ENCODE results near the gene CROT.

Gene CROT

GRCh38 chr7:87342231-87342630 lies 3.2 kb upstream of the CROT start:
- DNase-seq, result no peak

GRCh38 chr7:87344446-87344845 lies 1.0 kb upstream of the CROT start:
- DNase-seq, result no peak

GRCh38 chr7:87345962-87346371 lies 503 bp downstream of the CROT start:
- DNase-seq, result no peak

DNA sequence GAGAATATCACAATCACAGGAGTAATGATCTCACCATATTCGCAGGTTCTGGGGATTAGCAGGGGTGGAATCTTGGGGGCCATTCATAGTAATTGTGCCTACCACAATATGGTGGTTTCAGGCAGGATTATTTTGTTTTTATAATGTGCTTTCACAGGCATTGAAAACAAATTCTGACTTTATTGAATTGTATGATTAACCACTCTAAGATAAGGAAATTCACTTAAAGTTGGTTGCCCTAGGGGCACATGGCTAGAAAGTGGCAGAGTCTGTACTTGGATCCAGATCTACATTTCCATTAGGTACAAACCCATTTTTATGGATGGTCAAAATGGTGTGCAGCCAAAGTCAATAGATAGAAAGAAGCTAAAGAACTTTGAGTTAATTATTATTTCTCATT lies 1.7 kb downstream of the CROT start:
- no peak for DNase-seq

DNA sequence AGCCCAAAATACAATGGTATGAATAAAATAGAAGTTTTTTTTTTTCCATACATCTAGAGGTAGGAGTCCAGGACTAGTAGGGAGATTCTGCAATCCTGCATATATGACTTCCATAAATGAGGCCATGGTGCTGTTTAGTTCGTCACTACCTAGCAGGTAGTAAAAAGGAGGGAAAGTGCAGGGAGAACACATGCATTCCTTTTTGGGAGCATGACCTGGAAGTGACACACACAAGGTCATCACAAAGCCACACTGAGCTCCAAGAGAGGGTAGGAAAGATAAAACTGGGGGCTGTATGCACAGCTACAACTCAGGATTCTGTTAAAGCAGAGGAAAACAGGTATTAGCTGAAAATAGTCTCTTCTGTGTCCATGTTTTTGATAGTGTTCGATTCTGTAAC lies 2.2 kb downstream of the CROT start:
- no peak for DNase-seq

DNA sequence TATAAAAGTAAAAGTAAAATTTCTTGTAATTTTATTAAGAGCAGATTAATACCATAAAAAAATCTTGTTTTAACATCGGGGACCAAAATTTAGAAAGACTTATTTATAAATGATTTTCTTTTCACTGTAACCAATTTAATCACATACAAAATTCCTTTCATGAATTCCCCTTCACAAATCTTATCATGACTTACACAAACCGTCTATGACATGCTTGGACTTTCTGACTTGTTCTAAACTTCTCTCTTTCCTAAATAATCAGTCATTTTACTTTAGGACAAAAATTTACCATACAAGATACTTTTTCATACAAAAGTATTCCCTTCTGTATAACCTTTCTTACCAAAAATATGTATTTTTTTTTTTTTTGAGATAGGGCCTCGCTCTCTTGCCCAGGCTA lies 9.3 kb downstream of the CROT start:
- DNase-seq, result no peak

DNA sequence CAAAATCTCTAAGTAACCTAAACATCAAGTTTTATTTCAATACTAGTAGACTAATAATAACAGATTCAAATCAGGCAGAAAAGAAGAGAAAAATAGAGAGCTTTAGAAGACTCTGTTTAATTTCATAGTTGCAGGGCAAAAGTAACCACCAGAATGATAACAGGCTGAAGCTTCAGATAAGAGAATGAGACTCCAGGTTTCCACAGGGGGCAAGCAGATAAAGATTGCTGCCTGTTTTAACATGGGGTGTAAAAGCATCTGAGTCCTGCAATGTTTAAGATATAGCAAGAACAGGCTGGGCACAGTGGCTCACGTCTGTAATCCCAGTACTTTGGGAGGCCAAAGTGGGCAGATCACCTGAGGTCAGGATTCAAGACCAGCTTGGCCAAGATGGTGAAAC lies 11.0 kb downstream of the CROT start:
- no peak for DNase-seq

DNA sequence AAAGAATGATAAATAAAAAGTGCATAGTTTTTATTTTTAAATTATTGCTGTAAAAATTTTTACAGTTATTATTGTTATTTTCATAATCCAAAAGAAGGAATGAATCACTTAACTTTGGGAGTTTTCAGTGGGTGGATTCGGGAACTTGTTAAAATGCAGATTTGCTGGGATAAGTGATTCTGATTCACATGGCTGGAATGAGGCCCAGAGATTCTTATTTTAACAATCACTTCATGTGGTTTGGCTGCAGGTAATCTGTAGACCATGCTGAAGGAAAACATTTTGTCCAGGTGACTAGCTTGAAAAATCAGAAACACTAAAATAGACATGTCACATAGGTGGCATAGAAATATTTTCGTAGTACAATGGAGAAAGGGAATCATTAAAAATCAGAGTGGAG lies 13.9 kb downstream of the CROT start:
- no peak for DNase-seq

GRCh38 chr7:87361320-87361719 lies 15.9 kb downstream of the CROT start:
- no peak for DNase-seq

- no peak for DNase-seq
These were observed 17.9 kb downstream of the CROT start for GRCh38 chr7:87363342-87363741.

DNA sequence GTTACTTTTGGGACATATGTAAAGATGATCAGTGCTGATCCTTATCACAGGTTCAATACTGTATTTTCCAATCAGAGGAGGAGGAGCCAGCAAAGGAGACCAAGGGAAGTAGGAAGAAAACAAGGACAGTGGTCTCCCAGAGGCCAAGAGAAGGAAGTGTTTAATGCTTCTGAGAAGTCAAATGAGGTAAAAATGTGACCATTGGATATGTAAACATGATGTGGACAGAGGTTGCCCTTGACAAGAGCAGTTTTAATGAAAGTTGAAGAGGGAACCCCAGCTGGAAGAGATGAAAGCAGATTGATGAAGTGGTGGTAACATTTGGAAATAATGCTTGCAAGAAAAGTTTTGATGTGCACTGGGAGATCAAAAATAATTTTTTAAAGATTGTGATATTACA lies 18.8 kb downstream of the CROT start:
- DNase-seq, result no peak

DNA sequence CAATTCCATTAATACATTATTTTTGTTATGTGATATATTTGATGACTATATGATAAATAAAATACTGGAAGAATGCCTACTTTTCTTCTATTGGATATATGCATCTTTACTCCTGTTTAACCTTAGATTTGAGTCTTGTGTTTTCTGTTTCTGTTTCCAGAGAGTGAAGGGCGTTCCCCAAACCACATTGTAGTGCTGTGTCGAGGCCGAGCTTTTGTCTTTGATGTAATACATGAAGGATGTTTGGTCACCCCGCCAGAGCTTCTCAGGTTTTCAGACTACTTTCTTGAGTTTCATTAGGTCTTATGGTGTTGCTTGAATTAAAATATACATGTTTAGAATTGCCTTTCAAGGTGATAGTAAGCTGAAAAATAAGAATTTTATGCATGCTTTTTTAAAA lies 23.8 kb downstream of the CROT start:
- DNase-seq, result no peak

GRCh38 chr7:87370660-87371180 lies 25.3 kb downstream of the CROT start:
- no peak for DNase-seq

DNA sequence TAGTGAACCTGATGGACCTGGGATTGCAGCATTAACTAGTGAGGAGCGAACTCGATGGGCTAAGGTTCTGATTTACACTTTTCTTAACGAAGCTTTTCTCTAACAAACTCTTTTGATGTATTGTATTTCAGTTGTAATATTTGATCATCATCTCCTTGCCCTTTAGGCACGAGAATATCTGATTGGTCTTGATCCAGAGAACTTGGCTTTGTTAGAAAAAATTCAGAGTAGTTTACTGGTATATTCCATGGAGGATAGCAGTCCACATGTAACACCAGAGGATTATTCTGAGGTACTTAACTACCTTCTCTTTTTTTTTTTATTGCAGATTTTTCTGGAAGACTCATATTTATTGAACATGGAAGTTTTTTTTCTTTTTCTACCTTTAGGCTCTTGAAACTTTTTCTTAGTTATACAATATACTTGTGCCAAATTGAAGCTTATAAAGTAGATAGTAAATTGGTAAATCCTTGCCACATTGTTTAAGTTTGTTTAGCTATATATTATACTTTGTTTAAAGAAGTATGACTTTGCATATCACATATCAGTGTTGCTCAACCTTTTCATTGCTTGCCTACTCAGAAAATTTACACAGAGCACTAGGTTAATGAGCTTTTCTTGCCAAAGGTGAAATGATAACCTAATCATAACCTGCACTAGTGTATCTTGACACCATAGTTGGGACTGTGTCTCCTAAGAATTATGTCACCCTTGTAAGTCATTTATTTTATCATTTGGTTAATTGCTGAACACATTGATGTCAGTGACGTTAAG lies 30.4 kb downstream of the CROT start:
- no peak for DNase-seq

DNA sequence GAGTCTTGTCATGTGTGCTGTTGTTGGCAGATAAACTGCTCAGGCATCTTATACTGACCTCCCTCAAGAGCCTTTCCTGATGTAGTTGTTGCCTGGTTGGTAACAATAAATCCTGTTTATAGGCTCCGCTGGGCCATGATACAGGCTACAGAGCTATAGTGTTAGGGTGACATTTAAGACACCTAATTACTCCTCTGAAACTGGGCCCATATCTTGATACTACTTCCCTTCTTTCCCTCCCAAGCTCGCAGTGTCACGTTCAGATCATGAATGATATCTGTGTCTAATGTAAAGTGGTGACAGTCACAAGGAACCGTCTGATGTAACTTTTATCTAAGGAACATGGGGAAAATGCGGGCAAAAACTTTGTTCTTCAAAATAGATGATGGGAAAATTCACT lies 35.4 kb downstream of the CROT start:
- DNase-seq, result no peak

DNA sequence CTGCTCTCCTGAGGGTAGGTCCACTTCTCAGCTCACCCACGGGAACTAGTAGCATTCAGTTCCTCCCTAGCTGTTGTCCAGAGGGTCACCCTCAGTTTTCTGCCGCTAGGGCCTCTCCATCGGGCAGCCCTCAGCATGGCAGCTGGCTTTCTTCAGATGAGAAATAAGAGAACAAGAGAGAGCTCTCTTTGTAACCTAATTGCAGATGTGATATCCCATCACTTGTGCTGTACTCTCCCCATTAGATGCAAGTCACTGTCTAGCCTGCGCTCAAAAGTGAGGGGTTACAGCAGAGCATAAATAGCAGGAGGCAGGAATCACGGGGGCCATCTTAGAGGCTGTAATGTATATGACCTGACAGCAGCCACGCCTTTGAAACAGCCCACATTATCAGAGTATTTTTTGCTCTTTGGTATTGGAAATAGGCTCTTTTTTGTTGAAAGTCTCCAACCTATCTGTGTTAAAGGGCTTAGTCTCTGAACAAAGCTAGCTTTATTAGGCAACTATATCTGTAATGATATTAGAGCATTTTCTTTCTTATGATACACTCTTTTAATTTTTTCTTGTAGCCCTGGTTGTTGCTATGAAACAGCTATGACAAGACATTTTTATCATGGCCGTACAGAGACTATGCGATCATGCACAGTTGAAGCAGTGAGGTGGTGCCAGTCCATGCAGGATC lies 45.7 kb downstream of the CROT start:
- no peak for DNase-seq

- DNase-seq, result no peak
These were observed 50.1 kb downstream of the CROT start for GRCh38 chr7:87395442-87396020.

DNA sequence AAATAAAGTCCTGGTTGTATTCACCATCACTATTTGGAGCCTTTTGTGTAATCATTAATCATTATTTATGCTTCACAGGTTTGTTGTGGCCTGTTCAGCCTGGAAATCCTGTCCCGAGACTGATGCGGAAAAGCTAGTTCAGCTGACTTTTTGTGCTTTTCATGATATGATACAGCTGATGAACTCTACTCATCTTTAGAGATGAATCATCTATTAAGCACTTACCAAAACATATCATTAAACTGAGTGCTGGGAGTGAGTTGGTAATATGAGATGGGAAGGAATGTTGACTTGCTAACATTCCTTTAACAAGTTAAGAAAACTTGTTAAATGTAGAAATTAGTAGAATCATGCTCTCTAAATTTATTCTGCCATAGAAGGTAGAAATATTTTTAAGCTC lies 53.0 kb downstream of the CROT start:
- no peak for DNase-seq

GRCh38 chr7:87404674-87405073 lies 59.2 kb downstream of the CROT start:
- DNase-seq, result no peak

DNA sequence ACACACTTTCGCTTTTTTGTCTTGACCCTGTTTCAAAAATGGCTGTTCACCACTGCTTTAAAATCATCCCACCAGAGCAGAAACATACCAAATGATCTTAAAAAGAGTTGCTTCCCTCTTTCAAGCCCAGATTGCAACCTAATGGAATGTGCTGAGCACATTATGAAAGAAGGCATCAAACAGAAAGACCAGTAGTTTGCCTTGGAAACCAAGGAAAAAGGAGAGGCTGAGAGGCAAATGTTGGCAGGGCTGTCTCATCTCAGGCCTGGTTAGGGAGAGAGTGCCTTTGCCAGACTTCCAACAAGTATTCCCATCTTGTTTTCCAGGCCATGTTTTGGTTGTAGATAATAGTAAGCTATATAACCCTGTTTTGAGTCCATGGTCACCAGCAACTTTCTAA lies 65.7 kb downstream of the CROT start:
- no peak for DNase-seq

DNA sequence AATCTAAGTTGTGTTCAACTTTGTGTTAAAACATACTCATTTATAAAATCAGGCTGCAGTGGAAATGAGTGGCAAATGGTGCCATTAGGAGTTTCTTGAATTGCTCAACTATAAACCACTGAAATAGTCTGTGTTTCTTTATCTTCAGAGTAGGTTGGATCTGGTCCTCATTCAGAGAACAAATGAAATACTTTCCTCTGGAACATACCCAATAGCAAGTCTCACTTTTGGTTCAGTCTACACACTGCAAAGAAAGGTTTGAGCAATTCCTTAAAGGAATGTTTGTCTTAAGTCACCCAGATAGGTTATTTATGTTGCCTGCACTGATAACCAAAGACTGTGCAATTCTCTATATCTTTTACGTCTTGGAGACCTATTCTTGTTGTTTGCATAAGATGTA lies 67.6 kb downstream of the CROT start:
- no peak for DNase-seq

DNA sequence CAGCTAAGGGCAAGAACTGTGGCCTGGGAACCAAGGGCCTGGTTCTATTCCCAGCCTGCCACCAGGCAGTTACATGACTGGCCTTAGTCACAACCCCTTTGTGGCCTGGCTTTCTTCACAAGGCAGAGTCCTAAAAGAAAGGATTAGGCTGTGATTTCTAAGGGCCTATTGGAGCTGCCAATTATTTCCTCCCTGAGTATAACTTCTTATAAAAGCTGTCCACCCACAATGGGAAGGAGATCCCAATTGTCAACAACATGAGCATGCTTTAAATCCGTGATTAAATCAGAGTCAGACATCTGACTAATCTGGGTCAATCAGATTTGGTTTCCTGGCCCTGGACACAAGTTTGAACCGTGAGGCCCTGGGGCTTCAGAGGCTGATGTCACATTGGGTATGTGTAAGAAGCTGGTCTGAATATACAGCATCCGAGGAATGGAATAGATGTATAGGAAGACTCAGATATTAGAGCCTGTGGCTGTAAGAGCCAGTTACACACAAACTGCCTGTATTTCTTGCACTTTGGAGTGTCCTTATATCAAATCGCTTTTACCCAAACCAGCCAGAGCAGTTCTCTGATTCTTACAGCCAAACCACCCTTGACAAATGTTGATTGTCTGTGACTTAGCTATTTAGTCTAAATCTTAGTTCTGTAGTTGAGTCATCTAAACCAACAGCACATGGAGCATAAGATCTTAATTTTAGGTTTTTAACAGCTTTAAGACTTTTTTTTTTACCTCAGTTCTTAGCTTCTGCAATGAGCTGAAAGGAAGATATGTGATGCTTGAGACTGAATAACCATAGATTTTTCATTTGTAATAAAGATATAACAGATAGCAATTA lies 68.7 kb downstream of the CROT start:
- DNase-seq, result no peak

GRCh38 chr7:87414794-87415188 lies 69.3 kb downstream of the CROT start:
- DNase-seq, result no peak
